SU-DHL-6 (cell line): Measurements from ENCODE around the gene SERINC1.

Source experiments
- EZH2phosphoT487 ChIP-seq: fragments of 200-600 bp; sonication (generic), shearing (Covaris generic); conservative IDR thresholded peaks from 2 replicates; pipeline ENCODE4 v1.6.1; 2018; ENCODE audit warnings: mild to moderate bottlenecking, antibody characterized with exemption, low read length, moderate library complexity, mixed read lengths
- TF ChIP-seq, protein P1 (sequence below): fragments of 200-600 bp; sonication (generic); IDR thresholded peaks from one replicate; pipeline ENCODE4 v1.5.1; 2017; ENCODE audit warnings: antibody characterized with exemption, mild to moderate bottlenecking, low read length, moderate library complexity; ENCODE audit not compliant: insufficient read depth, poor library complexity, severe bottlenecking

DNA sequence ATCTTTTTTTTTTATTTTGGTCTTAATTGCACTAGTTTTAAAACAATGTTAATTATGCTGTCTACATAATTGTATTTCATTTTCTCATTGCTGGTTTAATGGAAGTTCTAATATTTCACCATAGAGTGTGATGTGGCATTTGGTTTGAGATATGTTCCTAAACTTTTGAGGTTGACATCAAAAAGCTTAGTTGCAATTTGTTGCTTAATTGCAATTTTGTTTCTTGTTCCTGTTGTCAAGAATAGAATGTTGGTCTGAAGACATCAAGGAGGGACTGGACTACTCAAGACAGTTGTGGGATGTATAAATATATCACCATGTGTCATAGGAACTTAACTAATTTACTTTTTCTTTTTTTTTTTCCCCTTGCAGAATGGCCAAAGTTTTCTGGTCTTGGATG is 59.6 kb downstream of the SERINC1 start:
- TF ChIP-seq, protein P1, sequence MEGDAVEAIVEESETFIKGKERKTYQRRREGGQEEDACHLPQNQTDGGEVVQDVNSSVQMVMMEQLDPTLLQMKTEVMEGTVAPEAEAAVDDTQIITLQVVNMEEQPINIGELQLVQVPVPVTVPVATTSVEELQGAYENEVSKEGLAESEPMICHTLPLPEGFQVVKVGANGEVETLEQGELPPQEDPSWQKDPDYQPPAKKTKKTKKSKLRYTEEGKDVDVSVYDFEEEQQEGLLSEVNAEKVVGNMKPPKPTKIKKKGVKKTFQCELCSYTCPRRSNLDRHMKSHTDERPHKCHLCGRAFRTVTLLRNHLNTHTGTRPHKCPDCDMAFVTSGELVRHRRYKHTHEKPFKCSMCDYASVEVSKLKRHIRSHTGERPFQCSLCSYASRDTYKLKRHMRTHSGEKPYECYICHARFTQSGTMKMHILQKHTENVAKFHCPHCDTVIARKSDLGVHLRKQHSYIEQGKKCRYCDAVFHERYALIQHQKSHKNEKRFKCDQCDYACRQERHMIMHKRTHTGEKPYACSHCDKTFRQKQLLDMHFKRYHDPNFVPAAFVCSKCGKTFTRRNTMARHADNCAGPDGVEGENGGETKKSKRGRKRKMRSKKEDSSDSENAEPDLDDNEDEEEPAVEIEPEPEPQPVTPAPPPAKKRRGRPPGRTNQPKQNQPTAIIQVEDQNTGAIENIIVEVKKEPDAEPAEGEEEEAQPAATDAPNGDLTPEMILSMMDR: no peak
- TF ChIP-seq EZH2phosphoT487: no peak
